Endothelial cell of umbilical vein (primary cell): ENCODE measurements around the gene SIRT4.
A peak's percentile ranks its signal among the peaks of the same experiment; 100 is the strongest.

ENCODE experiments used
- EZH2 ChIP-seq: IDR thresholded peaks from 2 replicates; pipeline ENCODE4 v1.6.1; 2012; ENCODE audit warnings: borderline replicate concordance, low read depth, mild to moderate bottlenecking, moderate library complexity, low read length, inconsistent platforms; ENCODE audit not compliant: severe bottlenecking
- FOS ChIP-seq: IDR thresholded peaks from 2 replicates; pipeline ENCODE4 v1.6.1; 2011; ENCODE audit warnings: mild to moderate bottlenecking, low read length, moderate library complexity, borderline replicate concordance; ENCODE audit not compliant: insufficient read depth
- GATA2 ChIP-seq: IDR thresholded peaks from 2 replicates; pipeline ENCODE4 v1.7.0; 2011; ENCODE audit warnings: low read depth, mild to moderate bottlenecking, moderate library complexity, mixed read lengths, low read length; ENCODE audit not compliant: insufficient read length, insufficient read depth
- JUN ChIP-seq: IDR thresholded peaks from 2 replicates; pipeline ENCODE4 v1.6.1; 2011; ENCODE audit warnings: borderline replicate concordance, low read depth; ENCODE audit not compliant: insufficient read length, insufficient read depth
- POLR2A ChIP-seq: IDR thresholded peaks from 2 replicates; pipeline ENCODE4 v1.6.1; 2012; ENCODE audit warnings: low read depth, mild to moderate bottlenecking, control low read depth, low read length
- POLR2AphosphoS5 ChIP-seq: IDR thresholded peaks from 2 replicates; pipeline ENCODE4 v1.6.1; 2012; ENCODE audit warnings: low read depth, mild to moderate bottlenecking, control low read depth, low read length, moderate library complexity; ENCODE audit not compliant: insufficient read depth
- TF ChIP-seq, protein P1 (sequence below), 2 donors: IDR thresholded peaks; 1 replicate in 1 of 2; 2 replicates in 1 of 2; pipeline ENCODE4 v1.5.1; 2011; ENCODE audit warnings: low read length in 2 of 2, mild to moderate bottlenecking in 2 of 2, moderate library complexity in 2 of 2, control low read depth in 1 of 2, inconsistent platforms in 1 of 2, low read depth in 1 of 2; ENCODE audit not compliant: insufficient read depth in 1 of 2; ENCODE audit errors: extremely low read depth in 1 of 2
- TF ChIP-seq, protein P2 (sequence below): IDR thresholded peaks from 2 replicates; pipeline ENCODE4 v1.6.1; 2011; ENCODE audit not compliant: insufficient read depth, insufficient read length

DNA sequence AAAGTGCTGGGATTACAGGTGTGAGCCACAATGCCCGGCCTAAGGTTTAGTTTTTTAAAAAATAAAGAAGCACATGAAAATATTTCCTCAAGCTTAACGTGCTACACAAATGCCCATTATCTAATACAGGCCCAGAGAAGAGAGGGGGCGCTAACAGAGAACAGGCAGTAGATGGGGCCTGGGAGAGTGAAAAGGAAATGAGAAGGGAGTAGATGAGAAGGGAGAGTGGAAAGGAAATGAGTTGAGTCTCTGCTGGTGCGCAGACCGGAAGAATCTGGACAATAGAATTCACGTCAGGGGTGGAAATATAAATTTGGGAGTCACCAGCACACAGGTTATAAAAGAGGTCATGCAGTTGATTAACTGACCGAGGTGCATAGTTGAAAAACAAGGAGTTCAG is 47.3 kb upstream of the SIRT4 start:
- TF ChIP-seq POLR2A (peak; percentile 19), POLR2AphosphoS5 (no peak), EZH2 (no peak), GATA2 (no peak), FOS (peak; percentile 70), JUN (peak; percentile 73)
- TF ChIP-seq, protein P1, sequence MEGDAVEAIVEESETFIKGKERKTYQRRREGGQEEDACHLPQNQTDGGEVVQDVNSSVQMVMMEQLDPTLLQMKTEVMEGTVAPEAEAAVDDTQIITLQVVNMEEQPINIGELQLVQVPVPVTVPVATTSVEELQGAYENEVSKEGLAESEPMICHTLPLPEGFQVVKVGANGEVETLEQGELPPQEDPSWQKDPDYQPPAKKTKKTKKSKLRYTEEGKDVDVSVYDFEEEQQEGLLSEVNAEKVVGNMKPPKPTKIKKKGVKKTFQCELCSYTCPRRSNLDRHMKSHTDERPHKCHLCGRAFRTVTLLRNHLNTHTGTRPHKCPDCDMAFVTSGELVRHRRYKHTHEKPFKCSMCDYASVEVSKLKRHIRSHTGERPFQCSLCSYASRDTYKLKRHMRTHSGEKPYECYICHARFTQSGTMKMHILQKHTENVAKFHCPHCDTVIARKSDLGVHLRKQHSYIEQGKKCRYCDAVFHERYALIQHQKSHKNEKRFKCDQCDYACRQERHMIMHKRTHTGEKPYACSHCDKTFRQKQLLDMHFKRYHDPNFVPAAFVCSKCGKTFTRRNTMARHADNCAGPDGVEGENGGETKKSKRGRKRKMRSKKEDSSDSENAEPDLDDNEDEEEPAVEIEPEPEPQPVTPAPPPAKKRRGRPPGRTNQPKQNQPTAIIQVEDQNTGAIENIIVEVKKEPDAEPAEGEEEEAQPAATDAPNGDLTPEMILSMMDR (IDR thresholded peaks at IDR 0.05; ENCODE audit: extremely low read depth in 1 of 2, insufficient read depth in 1 of 2, low read depth in 1 of 2, low read length in 2 of 2) = peak; percentile 51 to 59
- TF ChIP-seq, protein P2, sequence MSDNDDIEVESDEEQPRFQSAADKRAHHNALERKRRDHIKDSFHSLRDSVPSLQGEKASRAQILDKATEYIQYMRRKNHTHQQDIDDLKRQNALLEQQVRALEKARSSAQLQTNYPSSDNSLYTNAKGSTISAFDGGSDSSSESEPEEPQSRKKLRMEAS = no peak
